ENCODE data around the gene TPK1.

Gene TPK1

GRCh38 chr7:144777005-144777839 is 58.6 kb downstream of the TPK1 start:
- DNase-seq (ENCODE audit: low read depth) = no peak
- in situ Hi-C loops (cut with HindIII; ENCODE audit: low sequenced_read_pairs) = no loop called here
- no peak overlapping the region for H3K4me3 ChIP-seq (ENCODE audit: low read depth, low read length)
- no peak for TF ChIP-seq CTCF (IDR thresholded peaks at IDR 0.05; ENCODE audit: low read depth, low read length, missing control alignments)

- in situ Hi-C loops (cut with HindIII; ENCODE audit: low sequenced_read_pairs) = no loop called here
- no peak overlapping the region for H3K4me3 ChIP-seq (ENCODE audit: low read depth, low read length)
- no peak for TF ChIP-seq CTCF (IDR thresholded peaks at IDR 0.05; ENCODE audit: low read depth, low read length, missing control alignments)
- no peak for DNase-seq (ENCODE audit: low read depth)
These were observed 59.4 kb downstream of the TPK1 start for GRCh38 chr7:144776447-144776846.

- DNase-seq (ENCODE audit: low read depth) = no peak
- in situ Hi-C loops (cut with HindIII; ENCODE audit: low sequenced_read_pairs) = no loop called here
- TF ChIP-seq CTCF (IDR thresholded peaks at IDR 0.05; ENCODE audit: low read depth, low read length, missing control alignments) = no peak
- H3K4me3 ChIP-seq (ENCODE audit: low read depth, low read length) = no peak overlapping the region
These were observed 60.1 kb downstream of the TPK1 start for GRCh38 chr7:144775749-144776148.

- no peak for TF ChIP-seq CTCF (IDR thresholded peaks at IDR 0.05; ENCODE audit: low read depth, low read length, missing control alignments)
- H3K4me3 ChIP-seq (ENCODE audit: low read depth, low read length) = no peak overlapping the region
- in situ Hi-C loops (cut with HindIII; ENCODE audit: low sequenced_read_pairs) = no loop called here
- no peak for DNase-seq (ENCODE audit: low read depth)
These were observed 63.9 kb downstream of the TPK1 start for GRCh38 chr7:144771927-144772326.

DNA sequence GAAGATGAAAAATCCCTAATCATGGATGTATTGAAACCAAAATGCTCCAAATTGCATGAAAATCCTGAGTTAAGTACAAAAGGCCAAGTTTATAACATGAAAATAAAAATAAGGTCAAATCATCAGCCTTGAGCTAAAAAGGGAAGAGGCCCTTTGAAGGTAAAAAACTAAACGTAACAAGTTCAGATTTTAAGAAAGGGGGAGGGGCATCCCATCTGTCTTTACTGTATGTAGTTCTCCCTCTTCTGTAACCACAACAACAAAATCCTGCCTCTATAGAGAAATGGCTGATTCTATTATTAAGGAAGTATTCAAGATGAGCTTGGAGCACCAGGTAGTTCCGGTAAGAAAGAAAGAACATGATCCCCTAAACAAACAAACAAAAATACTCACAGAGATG is 64.7 kb downstream of the TPK1 start:
- in situ Hi-C loops (cut with HindIII; ENCODE audit: low sequenced_read_pairs) = no loop called here
- no peak for DNase-seq (ENCODE audit: low read depth)
- H3K4me3 ChIP-seq (ENCODE audit: low read depth, low read length) = no peak overlapping the region
- TF ChIP-seq CTCF (IDR thresholded peaks at IDR 0.05; ENCODE audit: low read depth, low read length, missing control alignments) = no peak

GRCh38 chr7:144769352-144769751 is 66.5 kb downstream of the TPK1 start:
- no peak for TF ChIP-seq CTCF (IDR thresholded peaks at IDR 0.05; ENCODE audit: low read depth, low read length, missing control alignments)
- H3K4me3 ChIP-seq (ENCODE audit: low read depth, low read length) = no peak overlapping the region
- no peak for DNase-seq (ENCODE audit: low read depth)
- in situ Hi-C loops (cut with HindIII; ENCODE audit: low sequenced_read_pairs) = no loop called here
